Measurements from ENCODE around the gene PRKCA.

- TF ChIP-seq CTCF (IDR thresholded peaks at IDR 0.05; ENCODE audit: insufficient read depth, low read length) (no peak), POLR2AphosphoS5 (IDR thresholded peaks at IDR 0.05; ENCODE audit: low read depth) (no peak)
- TF ChIP-seq, protein P1, sequence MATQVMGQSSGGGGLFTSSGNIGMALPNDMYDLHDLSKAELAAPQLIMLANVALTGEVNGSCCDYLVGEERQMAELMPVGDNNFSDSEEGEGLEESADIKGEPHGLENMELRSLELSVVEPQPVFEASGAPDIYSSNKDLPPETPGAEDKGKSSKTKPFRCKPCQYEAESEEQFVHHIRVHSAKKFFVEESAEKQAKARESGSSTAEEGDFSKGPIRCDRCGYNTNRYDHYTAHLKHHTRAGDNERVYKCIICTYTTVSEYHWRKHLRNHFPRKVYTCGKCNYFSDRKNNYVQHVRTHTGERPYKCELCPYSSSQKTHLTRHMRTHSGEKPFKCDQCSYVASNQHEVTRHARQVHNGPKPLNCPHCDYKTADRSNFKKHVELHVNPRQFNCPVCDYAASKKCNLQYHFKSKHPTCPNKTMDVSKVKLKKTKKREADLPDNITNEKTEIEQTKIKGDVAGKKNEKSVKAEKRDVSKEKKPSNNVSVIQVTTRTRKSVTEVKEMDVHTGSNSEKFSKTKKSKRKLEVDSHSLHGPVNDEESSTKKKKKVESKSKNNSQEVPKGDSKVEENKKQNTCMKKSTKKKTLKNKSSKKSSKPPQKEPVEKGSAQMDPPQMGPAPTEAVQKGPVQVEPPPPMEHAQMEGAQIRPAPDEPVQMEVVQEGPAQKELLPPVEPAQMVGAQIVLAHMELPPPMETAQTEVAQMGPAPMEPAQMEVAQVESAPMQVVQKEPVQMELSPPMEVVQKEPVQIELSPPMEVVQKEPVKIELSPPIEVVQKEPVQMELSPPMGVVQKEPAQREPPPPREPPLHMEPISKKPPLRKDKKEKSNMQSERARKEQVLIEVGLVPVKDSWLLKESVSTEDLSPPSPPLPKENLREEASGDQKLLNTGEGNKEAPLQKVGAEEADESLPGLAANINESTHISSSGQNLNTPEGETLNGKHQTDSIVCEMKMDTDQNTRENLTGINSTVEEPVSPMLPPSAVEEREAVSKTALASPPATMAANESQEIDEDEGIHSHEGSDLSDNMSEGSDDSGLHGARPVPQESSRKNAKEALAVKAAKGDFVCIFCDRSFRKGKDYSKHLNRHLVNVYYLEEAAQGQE (IDR thresholded peaks at IDR 0.05; ENCODE audit: insufficient replicate concordance, low read depth), result no peak
These were observed 222.9 kb downstream of the PRKCA start for GRCh38 chr17:66525338-66525737.

Data from HL-60 (cell line).